ENCODE results near the gene TCF4. TPM values are rescaled to one million over a fixed set of nuclear protein-coding genes. Genes with fewer than 3 reads are reported as not detected.

Gene TCF4
- total RNA-seq, 4 donors from 2014 or later = 58.0 to 84.3 (median 68.1) TPM

- Histone ChIP-seq H3K27ac (replicated peaks in 1 of 4) (no peak overlapping the region), H3K4me1 (no peaks in the 10 kb centered on the region), H3K36me3 (no peaks in the 10 kb centered on the region), H3K27me3 (no peaks in the 10 kb centered on the region), H3K9me3 (peaks cover 0 to 6% (median 2%) of the 10 kb centered on the region in 4 donors), H3K4me3 (no peak overlapping the region)
- intact Hi-C loops (cut with DNase I) = no loop called here
- TF ChIP-seq POLR2A (IDR thresholded peaks at IDR 0.05; ENCODE audit: low read depth) (no peak), POLR2AphosphoS5 (IDR thresholded peaks at IDR 0.05) (no peak), CTCF (IDR thresholded peaks at IDR 0.05) (no peak), EP300 (IDR thresholded peaks at IDR 0.05) (no peak)
- peak; percentile 39 for DNase-seq (ENCODE audit: extremely low spot score)
These were observed 408.2 kb downstream of the TCF4 start for GRCh38 chr18:55179835-55180234.

- no peak overlapping the region for H3K27ac ChIP-seq (replicated peaks in 1 of 4)
- no peak overlapping the region for H3K4me3 ChIP-seq
- H3K9me3 ChIP-seq = peaks cover 0 to 6% (median 2%) of the 10 kb centered on the region in 4 donors
- TF ChIP-seq EP300 (IDR thresholded peaks at IDR 0.05) = no peak
- no peak for TF ChIP-seq CTCF (IDR thresholded peaks at IDR 0.05)
- TF ChIP-seq POLR2AphosphoS5 (IDR thresholded peaks at IDR 0.05) = no peak
- no peak for TF ChIP-seq POLR2A (IDR thresholded peaks at IDR 0.05; ENCODE audit: low read depth)
- intact Hi-C loops (cut with DNase I) = no loop called here
- no peaks in the 10 kb centered on the region for H3K27me3 ChIP-seq
- H3K36me3 ChIP-seq = no peaks in the 10 kb centered on the region
- H3K4me1 ChIP-seq = no peaks in the 10 kb centered on the region
- 80% methylated on average over 5 of the region's 5 CpGs for WGBS
- DNase-seq (ENCODE audit: extremely low spot score) = peak; percentile 10
These were observed 408.6 kb downstream of the TCF4 start for GRCh38 chr18:55179425-55179824.

GRCh38 chr18:55173291-55173690 is 414.7 kb downstream of the TCF4 start:
- Histone ChIP-seq H3K36me3 (no peaks in the 10 kb centered on the region), H3K4me3 (no peak overlapping the region), H3K9me3 (peaks cover 0 to 12% (median 3%) of the 10 kb centered on the region in 4 donors), H3K27me3 (no peaks in the 10 kb centered on the region), H3K4me1 (no peaks in the 10 kb centered on the region), H3K27ac (replicated peaks in 1 of 4) (no peak overlapping the region)
- WGBS = 90% methylated on average over 2 of the region's 2 CpGs
- no peak for TF ChIP-seq EP300 (IDR thresholded peaks at IDR 0.05)
- no peak for TF ChIP-seq POLR2A (IDR thresholded peaks at IDR 0.05; ENCODE audit: low read depth)
- no peak for TF ChIP-seq POLR2AphosphoS5 (IDR thresholded peaks at IDR 0.05)
- TF ChIP-seq CTCF (IDR thresholded peaks at IDR 0.05) = no peak
- no peak for DNase-seq (ENCODE audit: extremely low spot score)
- intact Hi-C loops (cut with DNase I) = no loop called here

Small RNAs within 50 kb of the gene (small RNA-seq; reads per million reads assigned to genes)
- 0.17 to 0.25 (median 0.19) reads per million in 3 donors for gene MIR4529
